Hippocampal formation (tissue), 2 donors: ENCODE data around the gene DDRGK1.
A peak's percentile ranks its signal among the peaks of the same experiment; 100 is the strongest.
"Not testable (repeated sequence)": the region's sequence is repeated elsewhere in the genome, so short reads cannot be mapped to it uniquely, and the experiment has no call there.

Experiments
- DNase-seq, 2 donors: peaks; one replicate each; lab custom pipeline; 2025; lab: John Stamatoyannopoulos, UW

Gene DDRGK1

DNA sequence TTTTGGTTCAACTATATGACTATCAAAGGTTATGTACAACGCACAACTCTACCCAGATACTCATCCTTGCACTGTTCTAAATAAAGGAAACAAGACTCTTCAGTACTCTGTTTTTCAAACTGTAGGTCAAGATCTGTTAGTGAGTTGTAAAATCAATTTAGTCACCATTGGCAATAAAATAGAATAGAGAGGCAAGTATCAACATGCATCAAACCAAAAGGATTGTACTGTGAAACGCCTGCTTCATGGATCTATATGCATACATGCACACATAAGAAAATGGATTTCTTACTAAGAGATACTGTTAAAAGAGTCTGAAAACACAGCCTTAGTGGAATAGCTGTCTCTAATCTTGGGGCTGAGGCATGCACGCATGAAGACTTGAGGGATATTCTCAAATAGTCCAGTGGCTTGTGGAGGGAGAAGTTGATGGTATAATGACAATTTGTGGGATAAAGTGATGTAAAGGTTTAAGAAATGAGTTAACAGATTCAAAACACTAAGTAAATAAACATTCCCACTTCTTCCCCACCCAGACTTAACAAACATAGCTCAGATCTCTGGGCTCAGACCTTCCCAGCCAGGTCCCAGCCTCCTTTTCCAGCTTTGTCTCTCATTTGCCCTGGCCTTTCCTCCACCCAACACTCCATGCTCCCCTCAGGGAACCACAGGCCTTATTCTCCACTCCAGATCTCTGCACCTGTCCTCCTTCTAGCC lies 20.4 kb downstream of the DDRGK1 start:
- no peak for DNase-seq

DNA sequence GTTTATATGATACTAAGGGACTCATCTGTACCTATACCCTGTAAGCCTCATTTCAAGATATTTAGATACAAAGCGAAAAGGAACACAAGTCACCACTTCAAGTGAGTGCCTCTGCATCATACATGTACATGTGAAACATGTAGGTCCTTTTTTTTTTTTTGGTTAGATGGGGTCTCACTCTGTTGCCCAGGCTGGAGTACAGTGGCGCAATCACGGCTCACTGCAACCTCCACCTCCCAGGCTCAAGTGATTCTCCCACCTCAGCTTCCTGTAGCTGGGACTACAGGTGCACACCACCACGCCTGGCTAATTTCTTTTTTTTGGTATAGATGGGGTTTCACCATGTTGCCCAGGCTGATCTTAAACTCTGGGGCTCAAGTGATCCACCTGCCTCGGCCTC lies 22.1 kb downstream of the DDRGK1 start:
- DNase-seq, result not testable (repeated sequence)

DNA sequence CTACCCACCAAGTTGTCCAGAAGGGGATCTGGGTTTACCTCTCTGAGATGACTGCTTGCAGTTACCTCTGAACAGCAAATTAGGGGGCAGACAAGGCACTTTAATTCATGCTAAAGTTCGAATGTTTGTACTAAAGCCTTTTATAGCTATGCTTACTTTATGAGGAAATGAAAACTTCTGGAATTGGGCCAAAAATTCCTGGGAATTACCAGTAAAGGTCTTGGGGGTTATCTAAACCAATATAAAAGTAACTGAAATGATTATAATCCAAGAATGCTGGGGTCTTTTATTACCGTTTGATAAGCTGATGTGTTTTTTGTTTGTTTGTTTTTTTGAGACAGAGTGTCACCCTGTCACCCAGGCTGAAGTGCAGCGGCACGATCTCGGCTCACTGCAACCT lies 23.2 kb downstream of the DDRGK1 start:
- no peak for DNase-seq

DNA sequence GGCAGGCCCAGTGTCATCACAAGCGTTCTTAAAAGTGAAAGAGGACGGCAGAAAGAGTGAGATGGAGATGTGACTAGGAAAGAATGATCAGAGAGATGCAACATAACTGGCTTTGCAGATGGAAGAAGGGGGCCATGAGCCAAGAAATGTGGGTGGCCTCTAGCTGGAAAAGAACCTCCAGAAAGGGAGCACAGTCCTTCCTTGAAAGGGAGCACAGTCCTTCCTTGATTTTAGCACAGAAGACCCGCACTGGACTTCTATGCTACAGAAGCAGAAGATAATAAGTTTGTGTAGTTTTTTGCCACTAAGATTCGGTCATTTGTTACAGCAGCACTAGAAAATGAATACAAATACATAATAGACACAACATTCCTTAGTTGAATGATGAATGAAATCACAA lies 24.2 kb downstream of the DDRGK1 start:
- DNase-seq, result no peak

DNA sequence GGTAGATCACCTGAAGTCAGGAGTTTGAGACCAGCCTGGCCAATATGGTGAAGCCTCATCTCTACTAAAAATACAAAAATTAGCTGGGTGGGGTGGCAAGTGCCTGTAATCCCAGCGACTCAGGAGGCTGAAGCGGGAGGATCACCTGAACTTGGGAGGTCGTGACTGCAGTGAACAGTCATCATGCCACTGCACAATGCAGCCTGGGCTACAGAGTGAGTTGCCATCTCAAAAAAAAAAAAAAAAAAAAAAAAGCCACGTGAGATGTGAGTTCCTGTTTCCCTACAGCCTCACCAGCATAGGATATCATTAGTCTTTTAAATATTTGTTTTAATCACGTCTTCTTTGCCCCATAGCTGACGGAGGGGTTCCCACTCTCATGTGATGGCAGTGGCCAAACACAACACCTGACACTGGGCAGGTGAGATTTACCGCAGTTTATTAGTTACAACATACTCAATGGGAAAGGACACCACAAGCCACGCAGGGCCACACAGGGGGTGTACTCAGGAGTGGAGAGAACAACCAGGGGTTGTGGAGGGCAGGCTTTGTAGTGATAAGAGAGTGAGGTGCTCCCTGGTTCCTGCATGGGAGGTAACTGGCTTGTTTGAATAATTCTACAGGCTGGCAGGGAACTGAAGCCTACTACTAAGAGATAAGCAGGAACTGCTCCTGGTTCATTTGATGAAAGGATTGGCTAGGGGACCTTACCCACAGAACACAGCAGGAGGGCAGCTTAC lies 26.6 kb downstream of the DDRGK1 start:
- no peak for DNase-seq

DNA sequence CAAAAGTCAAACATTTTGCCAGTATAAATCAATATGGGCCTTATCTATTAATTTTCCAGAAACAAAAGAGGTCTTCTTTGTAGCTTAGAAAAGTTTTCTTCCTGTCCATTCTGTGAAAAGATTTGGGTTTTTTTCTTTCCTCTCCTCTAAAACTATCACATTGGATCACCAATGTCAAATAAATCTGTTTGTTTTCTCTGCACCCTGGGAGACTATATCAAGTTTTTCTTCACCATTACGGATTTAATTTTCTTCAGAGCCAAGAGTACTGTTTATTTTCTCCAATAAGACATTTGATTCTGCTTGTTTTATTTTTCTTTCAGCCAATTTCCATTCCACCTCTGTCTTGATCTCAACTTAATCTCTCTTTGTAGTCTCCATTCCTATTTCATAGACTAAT lies 29.2 kb downstream of the DDRGK1 start:
- no peak for DNase-seq

DNA sequence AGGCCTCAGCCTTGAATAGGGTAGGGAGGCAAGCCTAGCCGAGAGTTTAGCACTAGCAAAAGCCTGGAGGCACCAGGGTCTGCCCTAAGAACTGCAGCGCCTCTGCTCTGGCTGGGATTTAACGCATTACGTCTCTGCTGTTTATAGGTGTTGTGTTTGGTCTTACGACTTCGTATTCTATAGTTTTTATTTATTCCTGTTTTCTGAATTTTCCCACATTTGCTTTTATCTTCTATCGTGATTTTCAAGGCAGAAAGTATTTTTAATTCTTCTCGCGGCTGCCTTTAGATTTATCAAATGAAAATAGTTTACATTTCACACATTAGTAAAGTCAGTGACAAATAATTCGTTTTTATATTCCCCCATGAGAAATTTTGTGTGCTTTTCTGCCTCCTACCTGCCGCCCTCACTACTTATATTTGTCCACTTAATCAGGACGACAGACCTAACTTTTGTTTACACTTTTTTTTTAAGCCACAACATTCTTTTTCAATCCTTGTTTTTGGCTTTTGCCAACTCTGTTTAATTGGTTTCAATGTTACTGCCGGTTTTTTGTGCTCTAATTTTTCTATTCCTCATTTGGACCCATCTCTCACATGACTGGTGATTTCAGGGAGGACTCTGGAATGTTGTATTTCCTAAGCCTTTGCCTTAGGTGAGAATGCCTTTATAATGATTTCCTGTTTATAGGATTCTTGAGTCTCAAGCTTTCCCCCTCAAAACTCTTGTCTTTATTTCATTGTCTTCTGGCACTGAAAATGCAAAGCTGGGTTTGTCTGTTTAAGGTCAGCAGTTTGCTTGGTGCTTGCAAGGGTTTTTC lies 29.8 kb downstream of the DDRGK1 start:
- DNase-seq, result no peak

DNA sequence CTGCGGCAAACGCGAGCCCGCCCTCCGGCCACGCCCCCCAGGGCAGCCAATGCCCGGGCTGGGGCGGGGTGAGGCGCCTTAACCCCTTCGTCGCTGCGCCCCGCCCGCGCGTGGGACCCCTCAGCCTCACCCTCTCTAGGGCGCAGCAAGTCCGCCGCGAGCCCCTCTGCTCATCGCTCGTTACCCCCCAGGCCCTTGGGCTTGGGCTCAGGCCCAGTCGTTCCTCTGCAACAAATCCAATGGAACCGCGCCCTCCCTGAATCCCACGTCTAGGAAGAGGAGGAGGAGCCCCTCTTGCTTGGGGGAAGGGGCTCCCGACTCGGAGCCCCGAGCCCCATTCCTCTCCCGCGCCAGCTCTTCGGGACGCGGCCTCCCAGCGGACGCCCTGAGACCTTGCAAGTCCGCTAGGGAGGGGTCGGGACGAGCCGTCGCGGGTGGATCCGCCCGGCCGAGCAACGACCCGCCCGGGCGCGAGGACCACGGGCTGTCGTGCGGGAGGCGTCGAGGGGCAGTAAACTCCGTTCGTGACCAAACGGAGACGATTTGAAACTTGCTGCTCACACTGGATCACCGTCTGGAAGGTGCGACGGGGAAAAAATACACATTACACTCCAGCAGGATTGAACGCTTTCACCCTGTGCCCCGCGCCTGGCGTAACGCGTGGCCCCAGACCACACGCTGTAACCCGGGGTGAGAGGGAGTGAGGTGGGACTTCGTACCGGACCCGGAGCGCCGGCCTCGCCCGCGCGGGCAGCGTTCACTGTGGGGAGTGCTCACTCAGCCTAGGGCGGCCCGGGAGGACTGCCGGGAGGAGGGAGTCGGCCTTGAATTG lies 30.7 kb downstream of the DDRGK1 start:
- DNase-seq, result peak; percentile 75 to 76

DNA sequence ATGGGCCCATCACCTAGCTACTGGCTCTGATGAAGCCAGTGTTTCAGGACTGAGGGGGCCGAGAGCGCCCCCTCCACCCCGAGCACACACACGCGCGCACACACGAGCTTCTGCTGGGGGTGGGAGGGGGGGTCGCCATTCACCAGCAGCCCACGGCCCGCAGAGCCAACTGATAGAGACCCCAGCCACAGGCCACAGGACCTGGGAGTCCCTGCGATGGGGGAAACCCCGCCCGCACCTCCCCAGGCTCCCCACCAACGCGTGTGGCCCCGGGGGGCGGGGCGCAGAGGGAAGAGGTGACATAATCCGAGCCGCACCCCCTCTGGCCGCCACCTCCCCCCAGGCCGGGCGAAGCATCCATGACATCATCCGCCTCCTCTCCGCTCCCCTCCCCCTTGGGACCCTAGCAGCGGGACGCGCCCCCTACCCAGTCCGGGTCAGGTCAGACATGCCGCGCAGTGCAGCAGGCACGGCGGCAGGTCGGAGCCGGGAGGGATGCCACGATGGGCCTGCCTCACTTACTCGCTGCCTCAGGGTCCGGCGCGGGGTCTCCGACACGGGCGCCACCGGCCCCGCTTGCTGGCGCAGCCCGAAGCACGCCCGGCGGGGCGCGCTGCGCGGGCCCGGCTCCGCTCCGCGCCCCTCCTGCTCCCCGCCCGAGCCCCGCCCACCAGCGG lies 31.4 kb downstream of the DDRGK1 start, which contains the start of gene LZTS3:
TSS of gene LZTS3 (minus strand) at position 617 of the 677 bp plus-strand sequence. CDS start 6,386 bp downstream, outside the sequence.
- DNase-seq, result peak in 1 of 2 donors; percentile 48

DNA sequence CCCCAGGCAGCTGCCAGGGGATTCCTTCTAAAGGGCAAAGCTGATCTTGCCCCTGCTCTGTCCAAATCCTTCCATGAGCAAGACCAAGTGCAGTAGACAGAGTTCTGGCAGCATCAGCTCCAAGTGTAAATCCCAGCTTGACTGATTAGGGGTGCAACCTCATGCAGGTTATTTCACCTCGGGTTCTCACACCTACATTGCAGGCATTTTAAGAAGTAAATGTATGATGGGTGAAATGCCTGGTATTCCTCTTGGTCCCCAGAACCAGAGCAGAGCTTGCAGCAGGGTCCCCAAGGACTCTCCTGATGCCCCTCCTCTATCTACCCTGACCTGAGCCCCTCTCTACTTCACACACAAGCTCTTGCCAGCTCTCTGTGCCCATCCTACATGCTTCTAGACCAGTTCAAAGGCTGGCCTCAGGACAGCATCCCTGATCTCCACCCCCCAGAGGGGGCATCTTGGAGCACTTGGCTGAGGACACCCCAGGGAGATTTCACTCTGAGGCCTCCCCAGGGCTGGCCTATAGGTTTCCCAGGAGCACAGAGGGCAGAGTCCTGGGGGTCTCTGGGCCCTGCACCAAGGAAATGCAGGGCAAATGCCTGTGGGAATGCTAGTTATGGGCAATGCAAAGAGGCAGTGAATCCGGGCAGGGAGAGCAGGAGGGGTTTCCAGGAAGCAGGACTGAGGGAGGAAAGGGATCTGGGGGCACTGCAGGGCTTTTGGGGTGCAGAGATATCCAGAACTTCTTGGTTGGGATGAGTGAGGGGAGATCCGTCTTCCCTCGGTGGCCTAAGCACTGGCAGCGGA lies 32.2 kb downstream of the DDRGK1 start:
- DNase-seq, result no peak

DNA sequence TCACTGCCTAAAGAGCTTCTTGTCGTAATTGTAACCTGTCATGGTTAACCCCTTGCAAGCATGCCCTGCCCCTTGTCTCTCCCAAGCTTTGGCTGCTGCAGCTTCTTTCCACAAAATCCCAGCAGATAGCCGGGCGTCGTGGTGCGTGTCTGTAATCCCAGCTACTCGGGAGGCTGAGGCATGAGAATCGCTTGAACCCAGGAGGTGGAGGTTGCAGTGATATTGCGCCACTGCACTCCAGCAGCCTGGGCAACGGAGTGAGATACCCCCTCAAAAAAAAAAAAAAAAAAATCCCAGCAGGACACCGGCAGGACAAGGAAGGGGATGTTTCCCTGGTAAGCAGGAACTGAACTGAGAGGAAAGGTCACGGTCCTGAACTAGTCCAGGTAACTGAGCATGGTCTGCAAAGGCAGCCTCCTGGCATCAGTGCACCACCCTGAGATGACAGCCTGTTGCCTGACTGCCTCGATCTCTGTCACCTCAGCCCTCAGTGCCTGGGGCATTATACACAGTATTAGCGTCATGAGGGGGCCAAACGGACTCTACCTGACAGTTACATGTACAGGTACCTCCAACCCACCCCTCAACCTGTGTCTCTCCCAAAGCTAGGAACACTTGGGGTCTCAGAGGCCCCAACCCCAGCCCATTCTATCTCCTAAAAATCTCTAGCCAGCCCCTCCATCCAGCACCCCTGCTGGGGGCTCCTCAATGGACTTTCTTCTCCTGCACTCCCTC lies 32.9 kb downstream of the DDRGK1 start:
- no peak for DNase-seq

DNA sequence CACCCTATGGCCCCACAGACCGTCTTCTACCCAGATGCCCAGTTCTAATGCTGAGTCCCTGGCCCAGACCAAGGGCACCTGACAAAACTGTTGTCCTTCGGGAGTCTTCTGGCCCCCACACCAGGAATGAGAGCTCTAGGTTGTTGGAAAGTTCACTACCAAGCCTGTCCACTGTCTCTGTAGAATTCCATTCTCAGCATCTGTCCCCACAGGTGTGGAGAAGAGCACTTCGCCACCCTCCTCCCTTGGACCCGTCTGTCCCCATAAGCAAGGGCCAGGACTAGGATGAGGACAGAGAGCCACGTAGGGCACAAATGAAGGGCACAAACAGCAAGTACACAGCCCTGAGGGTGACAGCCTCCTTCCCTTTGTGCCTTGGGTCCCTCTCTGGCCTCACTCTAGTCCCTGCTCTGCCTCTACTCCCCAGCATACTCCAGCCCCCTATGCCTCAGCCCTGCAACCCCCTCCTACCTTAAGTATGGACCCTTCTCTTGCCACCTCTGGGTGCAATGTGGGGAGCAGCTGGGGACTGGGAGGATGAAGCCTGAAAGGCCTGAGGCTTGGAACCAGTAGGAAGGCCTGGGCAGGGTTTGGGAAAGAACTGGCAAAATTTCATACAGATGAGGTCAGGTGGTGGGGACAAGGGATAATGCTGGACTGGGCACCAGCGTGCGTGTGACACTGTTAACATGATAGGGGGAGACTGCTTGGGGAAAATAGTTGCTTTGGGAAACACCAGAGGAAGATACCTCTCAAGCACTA lies 35.5 kb downstream of the DDRGK1 start:
- no peak for DNase-seq

DNA sequence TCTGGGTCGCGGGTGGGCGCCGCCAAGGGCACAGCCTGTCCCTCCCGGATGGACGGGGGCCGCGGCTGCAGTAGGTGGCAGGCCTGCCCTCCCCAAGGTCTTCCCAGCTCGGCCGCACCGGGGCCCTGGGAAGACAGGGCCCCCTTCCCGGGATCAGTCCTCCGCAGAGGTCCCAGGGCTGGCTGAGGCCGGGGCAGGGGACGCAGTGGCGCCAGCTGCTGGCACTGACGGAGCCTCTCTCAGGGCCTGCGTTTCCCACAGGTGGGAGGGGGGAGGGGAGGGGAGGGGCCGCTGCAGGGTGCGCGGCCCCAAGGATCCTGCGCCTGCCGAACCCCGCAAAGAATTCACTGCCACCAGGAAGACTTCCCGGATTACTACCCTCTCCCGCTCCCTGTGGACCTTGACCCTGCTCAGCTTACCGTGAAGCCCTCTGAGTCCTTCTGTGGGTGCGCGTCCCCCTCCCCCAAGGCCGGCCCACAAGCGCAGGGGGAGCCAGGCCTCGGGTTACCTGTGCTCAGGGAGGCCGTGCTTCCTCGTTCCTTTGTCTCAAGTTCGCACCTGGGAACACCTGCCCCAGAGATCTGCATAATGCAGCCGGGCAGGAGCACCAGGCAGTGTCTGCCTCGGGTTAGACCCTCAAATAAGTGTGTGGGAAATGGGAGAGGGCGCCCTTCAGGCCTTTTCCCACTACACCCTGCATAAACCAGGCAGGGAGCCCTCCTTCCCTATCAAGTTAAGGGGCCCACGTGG lies 36.2 kb downstream of the DDRGK1 start:
- no peak for DNase-seq

DNA sequence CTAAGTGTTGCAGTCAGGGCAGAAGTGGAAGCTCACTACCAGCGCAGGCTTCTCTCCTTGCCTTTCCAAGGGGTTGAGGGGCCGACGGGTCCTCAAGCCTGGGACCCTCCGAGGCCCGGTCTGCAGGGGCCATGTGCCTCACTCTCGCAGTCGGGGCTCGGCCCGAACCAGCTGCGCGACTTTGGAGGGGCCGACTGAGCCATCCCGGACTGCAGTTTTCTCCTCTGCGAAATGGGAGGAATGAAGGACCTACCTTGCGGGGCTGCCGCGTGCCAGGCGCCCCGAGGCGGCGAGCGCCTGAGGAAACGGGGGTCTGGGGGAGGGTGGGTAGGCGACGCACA lies 36.8 kb downstream of the DDRGK1 start:
- no peak for DNase-seq

DNA sequence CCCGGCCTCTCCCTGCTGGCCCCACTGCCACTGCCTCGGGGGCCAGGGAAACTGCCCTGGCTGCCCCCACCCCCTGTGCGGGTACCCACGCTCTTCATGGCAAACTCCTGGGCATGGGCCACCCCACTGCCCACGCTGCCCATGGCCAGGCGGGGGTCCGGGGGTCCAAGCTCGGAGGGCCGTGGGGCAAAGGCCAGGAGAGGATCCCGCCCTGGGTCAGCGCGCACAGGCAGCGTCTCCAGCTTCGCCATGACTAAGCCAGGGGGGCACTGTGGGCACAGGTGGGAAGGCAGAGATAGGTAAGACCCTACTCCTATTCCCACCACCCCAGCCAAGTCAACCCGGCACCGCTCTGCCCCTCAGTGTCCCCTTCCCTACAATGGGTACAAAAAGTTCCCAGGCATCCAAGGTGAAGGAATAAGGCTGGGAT lies 37.6 kb downstream of the DDRGK1 start:
- no peak for DNase-seq

DNA sequence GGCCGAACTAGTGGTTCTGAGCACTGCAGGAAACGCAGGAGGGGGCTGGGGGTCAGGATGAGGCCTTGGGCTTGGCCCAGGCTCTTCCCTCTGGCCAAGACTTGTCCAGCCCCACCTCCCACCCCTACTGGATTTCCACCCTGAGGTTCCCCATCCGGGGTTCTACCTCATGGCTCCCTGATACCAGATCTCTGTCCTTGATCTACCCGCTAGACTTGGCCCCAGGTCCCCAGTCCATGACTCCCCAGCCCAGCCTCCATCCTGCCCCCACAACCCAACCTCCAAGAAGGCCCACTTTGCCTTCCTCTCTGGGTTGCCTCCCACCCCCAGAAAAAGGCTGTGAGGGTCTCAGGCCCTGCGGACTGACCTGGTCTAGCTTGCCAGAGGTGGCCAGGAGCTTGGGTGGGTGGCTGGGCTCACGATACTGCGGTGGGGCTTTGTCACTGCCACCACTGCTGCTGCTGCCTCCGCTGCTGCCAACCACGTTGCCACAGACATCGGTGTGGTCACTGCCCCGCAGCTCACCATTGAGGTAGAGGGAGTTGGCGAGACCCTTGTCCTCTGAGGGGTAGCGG lies 38.1 kb downstream of the DDRGK1 start:
- no peak for DNase-seq

DNA sequence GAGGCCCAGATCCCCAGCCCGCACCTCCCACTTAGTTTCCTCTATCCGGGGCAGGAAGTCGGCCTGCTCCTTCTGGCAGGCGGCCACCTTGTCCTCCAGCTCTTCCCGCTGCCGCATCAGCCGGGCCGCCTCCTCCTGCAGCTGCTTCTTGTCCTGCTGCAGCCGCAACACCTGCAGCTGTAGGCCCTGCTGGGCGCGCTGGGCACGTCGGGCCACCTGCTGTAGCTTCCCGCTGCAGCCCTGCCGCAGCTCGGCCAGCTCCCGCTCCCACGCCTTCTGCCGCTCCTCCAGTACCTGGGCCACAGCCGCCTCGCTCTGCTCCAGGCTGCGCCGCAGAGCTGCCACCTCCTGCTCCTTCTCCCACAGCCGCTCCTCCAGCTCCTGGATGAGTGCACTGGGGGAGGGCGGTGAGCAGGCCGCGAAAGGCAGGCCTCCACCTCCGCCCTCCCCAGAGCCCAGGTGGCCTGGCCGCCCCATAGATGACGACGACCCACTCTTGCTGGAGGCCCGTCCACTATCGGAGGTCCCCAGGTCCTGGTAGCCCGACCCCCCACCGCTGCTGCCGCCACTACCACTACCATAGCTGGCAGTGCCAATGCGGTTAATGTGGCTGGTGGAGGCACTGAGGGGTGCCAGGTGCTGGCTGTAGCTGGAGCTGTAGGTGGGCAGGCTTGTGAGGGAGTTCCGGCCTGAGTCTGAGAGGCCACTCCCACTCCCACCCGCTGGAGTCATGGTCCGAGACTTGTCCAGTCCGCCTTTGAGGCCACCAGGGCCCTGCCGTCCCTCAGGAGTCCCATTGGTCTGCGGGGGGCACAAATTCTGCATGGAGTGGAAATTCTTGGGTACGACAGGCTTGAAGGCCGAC lies 38.8 kb downstream of the DDRGK1 start:
- DNase-seq, result no peak
